ENCODE results near the gene PHAF1.

PHAF1 gene

DNA sequence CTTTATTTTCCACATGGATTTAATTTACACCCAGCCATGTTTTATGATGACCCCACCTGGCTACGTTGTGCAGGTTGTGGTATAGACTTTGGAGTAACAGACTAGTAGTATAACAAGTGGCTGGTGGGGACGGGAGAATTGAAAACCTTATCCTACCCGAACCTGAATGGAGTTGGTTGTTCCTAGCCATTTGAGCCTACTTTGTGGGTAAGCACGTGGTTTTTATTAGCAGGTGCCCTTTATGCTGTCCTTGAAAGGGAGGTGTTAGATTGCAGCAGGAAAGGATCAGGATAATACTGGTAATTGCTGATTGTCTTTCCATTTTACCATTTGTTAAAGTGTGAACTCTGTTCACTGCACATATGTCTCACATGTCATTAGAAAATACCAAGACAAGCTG, 31.9 kb upstream of the PHAF1 start:
- H3K4me3 ChIP-seq (ENCODE audit: low read depth, low read length) = no peak overlapping the region
- DNase-seq = no peak
- H3K27me3 ChIP-seq (ENCODE audit: insufficient read depth, low read depth, severe bottlenecking) = no peaks in the 10 kb centered on the region
- H3K9me3 ChIP-seq (ENCODE audit: severe bottlenecking) = no peaks in the 10 kb centered on the region
- H3K36me3 ChIP-seq = peaks cover 39% of the 10 kb centered on the region
- no peak overlapping the region for H3K27ac ChIP-seq
- no peak for TF ChIP-seq CTCF (IDR thresholded peaks at IDR 0.05; ENCODE audit: low read depth, low read length)

DNA sequence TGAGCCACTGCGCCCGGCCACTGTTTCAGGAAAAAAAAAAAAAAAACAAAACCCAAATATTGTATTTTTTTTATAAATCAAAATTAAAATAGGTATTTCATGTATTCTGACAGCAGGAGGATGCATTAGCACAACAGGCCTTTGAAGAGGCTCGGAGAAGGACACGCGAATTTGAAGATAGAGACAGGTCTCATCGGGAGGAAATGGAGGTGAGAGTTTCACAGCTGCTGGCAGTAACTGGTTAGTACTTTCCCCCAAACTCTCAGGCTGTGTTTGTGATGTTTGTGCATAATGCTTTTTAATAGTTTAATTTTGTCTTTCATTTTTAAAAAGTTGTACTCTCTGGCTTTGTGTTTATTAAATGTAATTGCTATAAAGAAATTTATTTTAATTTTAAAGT, 27.6 kb upstream of the PHAF1 start:
- TF ChIP-seq CTCF (IDR thresholded peaks at IDR 0.05; ENCODE audit: low read depth, low read length) = no peak
- Histone ChIP-seq H3K27me3 (ENCODE audit: insufficient read depth, low read depth, severe bottlenecking) (no peaks in the 10 kb centered on the region), H3K9me3 (ENCODE audit: severe bottlenecking) (no peaks in the 10 kb centered on the region), H3K27ac (no peak overlapping the region), H3K36me3 (peaks cover 32% of the 10 kb centered on the region), H3K4me3 (ENCODE audit: low read depth, low read length) (no peak overlapping the region)
- no peak for DNase-seq

GRCh38 chr16:67082891-67083290, 26.9 kb upstream of the PHAF1 start:
- Histone ChIP-seq H3K9me3 (ENCODE audit: severe bottlenecking) (no peaks in the 10 kb centered on the region), H3K36me3 (peaks cover 30% of the 10 kb centered on the region), H3K4me3 (ENCODE audit: low read depth, low read length) (no peak overlapping the region), H3K27me3 (ENCODE audit: insufficient read depth, low read depth, severe bottlenecking) (no peaks in the 10 kb centered on the region), H3K27ac (no peak overlapping the region)
- no peak for TF ChIP-seq CTCF (IDR thresholded peaks at IDR 0.05; ENCODE audit: low read depth, low read length)
- DNase-seq = no peak

DNA sequence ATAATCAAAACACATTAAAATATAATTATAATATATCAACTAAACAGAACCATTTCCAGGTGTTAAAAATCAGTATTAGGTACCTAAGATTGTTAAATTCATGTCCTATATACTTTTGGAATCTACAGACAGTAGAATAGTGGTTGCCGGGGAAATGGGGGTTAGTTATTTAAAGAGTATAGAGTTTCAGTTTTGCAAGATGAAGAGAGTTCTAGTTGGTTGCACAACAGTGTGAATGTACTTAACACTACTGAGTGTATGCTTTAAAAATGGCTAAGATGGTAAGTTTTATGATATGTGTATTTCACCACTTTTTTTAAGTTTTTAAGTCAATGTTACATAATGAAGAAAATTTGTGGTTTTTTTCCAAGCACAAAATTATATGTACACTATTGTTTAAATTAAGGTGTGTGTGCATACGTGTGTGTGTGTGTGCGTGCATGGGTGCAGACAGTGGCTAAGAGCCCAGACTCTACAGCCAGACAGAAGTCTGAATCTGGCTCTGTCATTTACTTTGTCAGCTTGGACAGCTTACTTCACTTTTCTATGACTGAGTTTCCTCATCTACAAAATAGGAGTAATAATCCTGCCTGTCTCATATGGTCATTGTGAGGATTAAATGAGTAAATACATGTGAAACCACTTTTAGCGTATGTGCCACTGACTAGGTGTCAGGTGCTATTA, 25.3 kb upstream of the PHAF1 start:
- no peak for DNase-seq

DNA sequence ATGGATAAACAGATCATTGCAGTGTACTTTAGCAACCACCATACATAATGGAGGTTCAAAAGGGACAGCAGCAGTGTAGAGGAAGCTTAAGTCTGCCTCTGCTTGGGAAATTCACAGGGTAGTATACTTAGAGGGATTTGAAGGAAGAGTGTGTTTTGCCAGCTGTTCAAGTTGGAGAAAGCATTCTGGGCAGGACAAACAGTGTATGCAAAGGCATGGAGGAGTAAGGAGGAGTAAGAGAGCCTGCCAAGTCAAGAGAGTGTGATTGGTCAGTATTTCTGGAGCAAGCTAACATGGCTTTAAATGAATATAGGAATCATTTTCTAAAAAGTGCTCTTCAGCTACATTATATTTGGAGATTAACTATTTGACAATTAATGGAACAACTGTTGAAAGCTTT, 22.9 kb upstream of the PHAF1 start:
- H3K27ac ChIP-seq = no peak overlapping the region
- no peak for TF ChIP-seq CTCF (IDR thresholded peaks at IDR 0.05; ENCODE audit: low read depth, low read length)
- H3K9me3 ChIP-seq (ENCODE audit: severe bottlenecking) = no peaks in the 10 kb centered on the region
- no peak for DNase-seq
- H3K4me3 ChIP-seq (ENCODE audit: low read depth, low read length) = no peak overlapping the region
- peaks cover 32% of the 10 kb centered on the region for H3K36me3 ChIP-seq
- H3K27me3 ChIP-seq (ENCODE audit: insufficient read depth, low read depth, severe bottlenecking) = no peaks in the 10 kb centered on the region

More for the DNA sequence above, 25.3 kb upstream of the PHAF1 start:
- no peak overlapping the region for H3K27ac ChIP-seq
- TF ChIP-seq CTCF (IDR thresholded peaks at IDR 0.05; ENCODE audit: low read depth, low read length) = no peak
- H3K27me3 ChIP-seq (ENCODE audit: insufficient read depth, low read depth, severe bottlenecking) = no peaks in the 10 kb centered on the region
- no peaks in the 10 kb centered on the region for H3K9me3 ChIP-seq (ENCODE audit: severe bottlenecking)
- no peak overlapping the region for H3K4me3 ChIP-seq (ENCODE audit: low read depth, low read length)
- peaks cover 32% of the 10 kb centered on the region for H3K36me3 ChIP-seq

GRCh38 chr16:67087291-67087690, 22.4 kb upstream of the PHAF1 start:
- Histone ChIP-seq H3K27me3 (ENCODE audit: insufficient read depth, low read depth, severe bottlenecking) (no peaks in the 10 kb centered on the region), H3K36me3 (peaks cover 36% of the 10 kb centered on the region), H3K4me3 (ENCODE audit: low read depth, low read length) (no peak overlapping the region), H3K27ac (no peak overlapping the region), H3K9me3 (ENCODE audit: severe bottlenecking) (no peaks in the 10 kb centered on the region)
- no peak for TF ChIP-seq CTCF (IDR thresholded peaks at IDR 0.05; ENCODE audit: low read depth, low read length)
- DNase-seq = no peak

Measured in WERI-Rb-1 (cell line).